Dendritic cell treated with granulocyte-macrophage colony-stimulating factor and Interleukin-4, amounts not matched to agents 40 ng/mL and 50 ng/mL, for 4 days (primary cell): ENCODE measurements around the gene CTDSP2.

Source experiments
- H3K27ac Mint-ChIP-seq: one replicate; pipeline ENCODE4 v1.8.0; 2022; ENCODE audit warnings: mild to moderate bottlenecking, mixed read lengths
- H3K27me3 Mint-ChIP-seq: one replicate; pipeline ENCODE4 v1.8.0; 2022; ENCODE audit warnings: mild to moderate bottlenecking, mixed read lengths
- H3K36me3 Mint-ChIP-seq: one replicate; pipeline ENCODE4 v1.8.0; 2022; ENCODE audit warnings: low read depth, mixed read lengths
- H3K4me1 Mint-ChIP-seq: one replicate; pipeline ENCODE4 v1.8.0; 2022; ENCODE audit warnings: low read depth, mixed read lengths
- H3K4me3 Mint-ChIP-seq: one replicate; pipeline ENCODE4 v1.8.0; 2022; ENCODE audit warnings: mild to moderate bottlenecking, moderate library complexity, mixed read lengths
- H3K9me3 Mint-ChIP-seq: one replicate; pipeline ENCODE4 v1.8.0; 2022; ENCODE audit warnings: mixed read lengths
- intact Hi-C: fragments of 100-400 bp; cut with micrococcal nuclease; formaldehyde crosslinking; loops from one replicate; pipeline ENCODE4 v1.15.0; 2022

The CTDSP2 gene

DNA sequence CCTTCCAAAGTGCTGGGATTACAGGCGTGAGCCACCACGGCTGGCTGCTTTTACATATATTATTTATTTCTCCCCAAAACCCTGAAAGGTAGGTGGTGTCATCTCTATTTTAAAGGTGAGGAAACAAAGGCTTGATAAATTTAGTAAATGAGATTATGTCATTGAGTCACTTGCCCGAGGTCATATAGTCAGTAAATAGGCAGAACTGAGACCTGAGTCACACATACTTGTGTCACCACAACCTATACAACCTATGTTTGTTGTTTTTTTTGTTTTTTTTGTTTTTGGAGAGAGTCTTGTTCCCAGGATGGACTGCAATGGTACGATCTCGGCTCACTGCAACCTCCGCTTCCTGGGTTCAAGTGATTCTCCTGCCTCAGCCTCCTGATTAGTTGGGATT lies 51.2 kb downstream of the CTDSP2 start:
- intact Hi-C loops = no loop called here
- H3K27me3 Mint-ChIP-seq = no peaks in the 10 kb centered on the region
- no peak overlapping the region for H3K4me3 Mint-ChIP-seq
- peaks cover 31% of the 10 kb centered on the region for H3K4me1 Mint-ChIP-seq
- H3K27ac Mint-ChIP-seq = peak overlapping the region; percentile 43
- H3K9me3 Mint-ChIP-seq = no peaks in the 10 kb centered on the region
- H3K36me3 Mint-ChIP-seq = peaks cover 70% of the 10 kb centered on the region

DNA sequence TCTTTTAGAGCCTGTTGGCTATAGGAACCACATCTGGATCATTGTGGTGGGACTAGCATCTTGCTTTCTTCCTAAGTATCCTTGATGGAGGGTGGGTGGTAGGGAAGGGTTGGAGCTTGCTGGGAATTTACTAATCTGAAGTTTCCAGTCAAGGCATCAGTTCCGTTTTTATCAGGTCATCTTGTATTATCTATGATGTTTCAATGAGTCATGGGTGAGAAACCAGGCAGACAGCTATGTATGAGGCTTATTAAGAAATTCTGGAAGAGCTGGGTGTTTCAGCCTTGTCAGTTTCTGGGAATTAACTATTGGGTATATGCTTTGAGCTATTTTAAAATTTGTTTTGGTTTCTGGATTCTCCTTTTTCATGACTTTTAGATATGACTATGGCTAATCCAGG lies 52.6 kb downstream of the CTDSP2 start:
- Mint-ChIP-seq H3K27ac (no peak overlapping the region), H3K36me3 (peaks cover 77% of the 10 kb centered on the region), H3K9me3 (no peaks in the 10 kb centered on the region), H3K4me3 (no peak overlapping the region), H3K27me3 (no peaks in the 10 kb centered on the region), H3K4me1 (peaks cover 27% of the 10 kb centered on the region)
- intact Hi-C loops = no loop called here

DNA sequence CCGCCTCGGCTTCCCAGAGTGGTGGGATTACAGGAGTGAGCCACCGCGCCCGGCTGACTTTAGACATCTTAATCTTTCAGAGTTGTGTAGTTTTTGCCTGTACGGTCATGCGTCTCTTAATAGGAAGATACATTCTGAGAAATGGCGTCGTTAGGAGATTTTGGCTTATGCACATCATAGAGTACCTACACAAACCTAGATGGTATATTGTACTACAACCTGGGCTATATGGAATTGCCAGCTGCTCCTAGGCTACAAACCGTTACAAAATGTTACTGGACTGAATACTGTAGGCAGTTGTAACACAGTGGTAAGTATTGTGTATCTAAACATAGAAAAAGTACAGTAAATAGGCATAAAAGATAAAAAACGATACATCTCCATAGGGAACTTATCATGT lies 62.7 kb downstream of the CTDSP2 start:
- Mint-ChIP-seq H3K27me3 (no peaks in the 10 kb centered on the region), H3K4me3 (no peak overlapping the region), H3K9me3 (no peaks in the 10 kb centered on the region), H3K36me3 (peaks cover 65% of the 10 kb centered on the region), H3K4me1 (peaks cover 52% of the 10 kb centered on the region), H3K27ac (no peak overlapping the region)
- intact Hi-C loops = no loop called here

DNA sequence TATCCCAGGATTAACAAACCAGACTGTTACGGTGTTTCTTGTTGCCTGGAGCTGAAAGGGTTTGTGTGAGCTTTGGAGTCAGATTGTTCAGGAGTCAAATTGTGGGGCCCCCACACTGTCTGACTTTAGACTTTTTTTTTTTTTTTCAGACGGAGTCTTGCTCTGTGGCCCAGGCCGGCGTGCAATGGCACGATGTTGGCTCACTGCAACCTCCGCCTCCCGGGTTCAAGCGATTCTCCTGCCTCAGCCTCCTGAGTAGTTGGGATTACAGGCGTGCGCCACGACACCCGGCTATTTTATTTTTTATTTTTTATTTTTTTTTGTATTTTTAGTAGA lies 63.1 kb downstream of the CTDSP2 start:
- H3K27me3 Mint-ChIP-seq = no peaks in the 10 kb centered on the region

DNA sequence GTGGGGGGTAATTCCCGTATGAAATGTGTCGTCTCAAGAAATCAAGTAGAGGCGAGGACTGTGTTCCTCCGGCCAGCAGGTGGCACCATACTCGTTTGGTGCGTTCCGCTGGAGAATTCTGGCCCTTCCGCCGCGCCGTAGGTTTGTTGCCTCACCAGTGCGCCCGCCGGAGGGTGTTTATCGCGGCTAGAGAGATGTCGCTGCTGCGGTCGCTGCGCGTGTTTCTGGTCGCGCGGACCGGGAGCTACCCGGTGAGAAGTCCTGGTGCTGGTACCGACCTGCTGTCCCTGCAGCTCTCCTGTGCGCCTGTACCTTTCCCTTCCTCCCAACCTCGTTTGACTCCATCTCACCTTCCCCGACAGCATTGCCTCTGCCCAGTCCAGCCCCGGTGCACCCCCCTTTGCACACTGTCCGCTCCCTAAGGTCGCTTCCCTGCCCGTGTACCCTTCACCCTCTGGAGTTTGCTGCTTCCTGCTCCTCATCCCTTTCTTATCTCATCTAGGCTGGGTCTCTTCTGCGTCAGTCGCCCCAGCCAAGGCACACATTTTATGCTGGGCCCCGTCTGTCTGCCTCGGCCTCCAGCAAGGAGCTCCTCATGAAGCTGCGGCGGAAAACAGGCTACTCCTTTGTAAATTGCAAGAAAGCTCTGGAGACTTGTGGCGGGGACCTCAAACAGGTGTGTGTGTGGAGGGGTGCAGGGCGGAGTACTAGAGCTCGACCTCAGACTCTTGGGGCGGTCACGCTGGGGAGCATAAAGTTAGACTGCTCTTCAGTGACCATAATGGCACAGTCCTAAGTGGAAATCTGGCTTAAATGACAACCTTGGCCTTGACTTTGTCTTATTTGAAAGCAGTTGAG lies 63.7 kb downstream of the CTDSP2 start, which contains the start of gene TSFM:
Gene TSFM (plus strand): TSS at position 180 of the 858 bp plus-strand sequence. CDS start 15 bp downstream, at position 195.
- Mint-ChIP-seq H3K4me3 (peak within 1 kb of the TSS; percentile 96), H3K4me1 (peaks cover 61% of the 10 kb centered on the region), H3K36me3 (peaks cover 64% of the 10 kb centered on the region), H3K27ac (peak within 1 kb of the TSS; percentile 93), H3K27me3 (no peaks in the 10 kb centered on the region), H3K9me3 (no peaks in the 10 kb centered on the region)
- intact Hi-C loops = no loop called here

More for the DNA sequence above, 63.1 kb downstream of the CTDSP2 start:
- Mint-ChIP-seq H3K27ac (peak overlapping the region; percentile 93), H3K9me3 (no peaks in the 10 kb centered on the region), H3K4me1 (peaks cover 56% of the 10 kb centered on the region), H3K36me3 (peaks cover 65% of the 10 kb centered on the region), H3K4me3 (peak overlapping the region; percentile 96)
- intact Hi-C loops = no loop called here

DNA sequence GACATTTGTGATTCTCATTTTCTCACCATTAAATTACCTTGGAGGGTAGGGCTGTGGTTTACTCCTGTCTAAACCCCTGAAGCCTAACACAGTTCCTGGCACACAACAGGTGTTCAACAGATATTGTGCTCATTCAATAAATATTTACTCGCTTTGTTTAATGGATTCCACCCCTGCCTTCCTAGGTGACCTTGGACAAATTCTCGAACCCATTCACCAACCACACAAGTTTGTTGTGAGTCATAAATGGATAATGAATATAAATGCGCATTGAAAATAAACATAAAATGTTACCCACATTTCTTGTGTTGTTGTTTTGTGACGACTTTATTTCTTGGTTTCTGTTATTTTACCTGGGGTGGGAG lies 64.3 kb downstream of the CTDSP2 start:
- intact Hi-C loops = no loop called here
- Mint-ChIP-seq H3K4me1 (peaks cover 67% of the 10 kb centered on the region), H3K4me3 (peak overlapping the region; percentile 96), H3K27me3 (no peaks in the 10 kb centered on the region), H3K27ac (peak overlapping the region; percentile 93), H3K9me3 (no peaks in the 10 kb centered on the region), H3K36me3 (peaks cover 64% of the 10 kb centered on the region)

DNA sequence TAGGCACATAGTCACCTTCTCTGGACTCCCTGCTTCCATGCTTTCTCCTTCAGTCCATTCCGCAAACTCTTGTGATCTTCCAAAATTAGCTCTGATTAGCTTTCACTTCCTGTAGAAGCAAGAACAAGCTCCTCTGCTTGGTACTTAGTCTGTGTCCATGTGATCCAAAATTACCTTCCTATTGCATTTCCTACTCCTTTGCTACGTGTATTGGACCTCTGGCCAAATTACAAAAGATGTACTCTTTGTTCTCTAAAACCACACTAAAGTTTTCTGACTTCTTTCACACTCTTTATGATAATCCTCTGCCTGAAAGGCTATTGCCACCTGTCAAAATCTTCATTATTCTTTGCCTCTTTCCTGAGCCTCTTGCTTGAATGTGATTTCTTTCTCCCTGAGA lies 64.7 kb downstream of the CTDSP2 start:
- Mint-ChIP-seq H3K4me3 (peak overlapping the region; percentile 0), H3K4me1 (peaks cover 71% of the 10 kb centered on the region), H3K27me3 (no peaks in the 10 kb centered on the region), H3K36me3 (peaks cover 64% of the 10 kb centered on the region), H3K27ac (peak overlapping the region; percentile 93), H3K9me3 (no peaks in the 10 kb centered on the region)
- intact Hi-C loops = no loop called here

DNA sequence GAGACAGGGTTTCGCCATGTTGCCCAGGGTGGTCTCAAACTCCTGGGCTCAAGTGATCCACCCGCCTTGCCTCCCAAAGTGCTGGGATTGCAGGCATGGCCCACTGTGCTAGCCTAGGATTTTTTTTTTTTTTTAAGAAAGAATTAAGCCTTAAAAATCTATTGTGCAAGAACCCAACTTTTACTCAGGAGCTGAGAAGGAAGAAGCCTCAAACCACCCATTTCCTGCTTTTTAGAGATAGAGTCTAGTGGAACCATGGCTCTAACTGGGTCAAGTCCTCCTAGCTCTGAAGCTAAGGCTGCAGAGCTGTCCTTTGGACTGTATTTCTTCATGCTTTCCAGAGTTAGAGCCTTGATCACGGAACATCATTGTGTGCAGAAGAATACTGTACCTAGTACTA lies 65.3 kb downstream of the CTDSP2 start:
- H3K9me3 Mint-ChIP-seq = no peaks in the 10 kb centered on the region
- peak overlapping the region; percentile 22 for H3K4me3 Mint-ChIP-seq
- intact Hi-C loops = no loop called here

DNA sequence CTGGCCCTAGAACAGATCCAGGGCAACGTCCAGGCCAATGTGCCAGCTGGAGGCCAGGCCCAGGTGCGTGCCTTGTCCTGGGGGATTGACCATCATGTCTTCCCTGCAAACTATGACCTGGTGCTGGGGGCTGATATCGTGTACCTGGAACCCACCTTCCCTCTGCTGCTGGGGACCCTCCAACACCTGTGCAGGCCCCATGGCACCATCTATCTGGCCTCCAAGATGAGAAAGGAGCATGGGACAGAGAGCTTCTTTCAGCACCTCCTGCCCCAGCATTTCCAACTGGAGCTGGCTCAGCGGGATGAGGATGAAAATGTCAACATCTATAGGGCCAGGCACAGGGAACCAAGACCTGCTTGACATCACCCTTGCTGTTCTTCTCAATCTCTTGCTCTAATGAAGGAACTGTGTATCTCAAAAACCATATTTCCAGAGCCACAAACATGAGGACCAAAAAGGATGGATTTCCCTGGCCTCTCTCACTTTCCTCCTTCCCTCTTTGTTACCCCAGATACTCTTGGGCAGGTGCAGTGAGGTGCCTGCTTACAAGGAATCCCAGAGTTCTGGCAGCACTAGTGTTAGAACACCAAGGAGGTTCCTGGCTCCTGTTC lies 66.1 kb downstream of the CTDSP2 start:
- no peaks in the 10 kb centered on the region for H3K9me3 Mint-ChIP-seq
- peak overlapping the region; percentile 93 for H3K27ac Mint-ChIP-seq
- H3K27me3 Mint-ChIP-seq = no peaks in the 10 kb centered on the region
- intact Hi-C loops = no loop called here
- H3K4me3 Mint-ChIP-seq = no peak overlapping the region
- H3K4me1 Mint-ChIP-seq = peaks cover 80% of the 10 kb centered on the region
- peaks cover 65% of the 10 kb centered on the region for H3K36me3 Mint-ChIP-seq

More for the DNA sequence above, 65.3 kb downstream of the CTDSP2 start:
- Mint-ChIP-seq H3K27me3 (no peaks in the 10 kb centered on the region), H3K4me1 (peaks cover 72% of the 10 kb centered on the region), H3K36me3 (peaks cover 64% of the 10 kb centered on the region), H3K27ac (peak overlapping the region; percentile 93)

DNA sequence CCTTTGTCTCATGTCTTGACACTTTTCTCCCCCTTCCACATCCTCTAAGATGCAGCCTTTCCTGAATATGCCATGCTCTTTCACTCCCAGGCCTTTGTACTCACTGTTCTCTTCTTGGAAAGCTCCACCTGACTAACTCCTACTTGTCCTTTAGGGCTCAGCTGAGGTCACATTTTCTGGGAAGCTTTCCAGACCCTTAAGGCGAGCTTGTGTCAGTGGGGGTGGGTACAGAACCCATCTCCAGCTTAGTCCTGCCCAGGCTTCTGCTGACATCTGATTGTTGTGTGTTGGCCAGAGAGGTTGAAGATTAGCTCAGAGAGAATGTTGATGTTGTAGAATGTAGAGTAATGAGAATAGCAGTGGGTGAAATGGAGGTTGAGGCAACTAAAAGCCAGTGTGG lies 66.8 kb downstream of the CTDSP2 start:
- Mint-ChIP-seq H3K36me3 (peaks cover 65% of the 10 kb centered on the region), H3K4me1 (peaks cover 85% of the 10 kb centered on the region), H3K9me3 (no peaks in the 10 kb centered on the region), H3K27me3 (no peaks in the 10 kb centered on the region), H3K4me3 (no peak overlapping the region), H3K27ac (peak overlapping the region; percentile 93)
- intact Hi-C loops = no loop called here

DNA sequence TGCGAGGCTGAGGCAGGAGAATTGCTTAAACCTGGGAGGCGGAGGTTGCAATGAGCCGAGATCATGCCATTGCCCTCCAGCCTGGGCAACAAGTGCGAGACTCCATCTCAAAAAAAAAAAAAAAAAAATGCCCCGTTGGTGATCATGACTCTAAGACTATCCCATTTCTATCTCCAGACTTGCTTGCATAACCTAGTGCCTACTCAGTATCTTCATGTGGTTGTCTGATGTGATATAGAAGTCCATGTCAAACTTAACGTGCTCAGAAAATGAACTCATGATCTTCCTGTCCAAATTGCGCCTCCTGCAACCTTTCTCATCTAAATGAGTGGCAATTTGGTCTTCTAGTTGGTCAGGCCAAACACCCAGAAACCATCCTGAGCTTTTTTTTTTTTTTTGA lies 68.6 kb downstream of the CTDSP2 start:
- H3K4me1 Mint-ChIP-seq = peaks cover 84% of the 10 kb centered on the region
- H3K27ac Mint-ChIP-seq = no peak overlapping the region
- H3K9me3 Mint-ChIP-seq = no peaks in the 10 kb centered on the region
- peaks cover 56% of the 10 kb centered on the region for H3K36me3 Mint-ChIP-seq
- H3K27me3 Mint-ChIP-seq = no peaks in the 10 kb centered on the region
- no peak overlapping the region for H3K4me3 Mint-ChIP-seq
- intact Hi-C loops = no loop called here

DNA sequence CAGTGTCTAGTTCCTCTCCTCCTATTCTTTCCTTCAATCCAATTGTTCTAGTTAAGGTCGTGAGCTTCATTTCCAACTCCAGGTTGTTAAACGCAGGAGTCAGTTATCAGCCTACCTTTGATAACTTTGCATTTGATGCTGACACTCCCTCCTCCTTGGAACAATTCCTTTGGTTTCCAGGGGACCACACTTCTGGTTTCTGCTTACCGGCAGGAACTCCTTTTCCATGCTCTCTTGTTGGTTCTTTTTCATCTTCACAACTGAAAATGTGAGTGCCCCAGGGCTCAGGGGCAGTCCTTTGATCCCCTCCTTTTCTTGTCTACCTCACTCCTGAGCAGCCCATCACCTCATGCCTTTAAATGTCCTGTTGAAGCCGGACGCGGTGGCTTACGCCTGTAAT lies 69.2 kb downstream of the CTDSP2 start:
- Mint-ChIP-seq H3K36me3 (peaks cover 57% of the 10 kb centered on the region), H3K4me3 (no peak overlapping the region), H3K27ac (no peak overlapping the region), H3K4me1 (peaks cover 82% of the 10 kb centered on the region), H3K27me3 (no peaks in the 10 kb centered on the region), H3K9me3 (no peaks in the 10 kb centered on the region)
- intact Hi-C loops = no loop called here

DNA sequence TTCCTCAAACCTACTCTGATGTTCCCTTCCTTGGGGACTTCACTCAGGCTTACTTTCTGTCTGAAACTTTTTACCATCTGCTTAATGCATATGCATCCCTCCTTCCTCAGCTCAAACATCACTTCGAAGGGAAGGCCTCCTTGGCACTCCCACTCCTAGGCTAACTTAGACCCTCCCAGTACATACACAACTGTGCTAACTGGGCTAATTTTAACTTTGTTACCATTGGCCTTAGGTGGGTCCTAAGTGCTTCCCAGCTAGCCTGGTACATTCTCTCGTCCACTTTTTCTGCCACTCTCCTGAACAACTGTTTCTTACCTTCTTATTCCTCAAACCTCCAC lies 70.3 kb downstream of the CTDSP2 start:
- H3K36me3 Mint-ChIP-seq = peaks cover 64% of the 10 kb centered on the region
- H3K27ac Mint-ChIP-seq = peak overlapping the region; percentile 58

DNA sequence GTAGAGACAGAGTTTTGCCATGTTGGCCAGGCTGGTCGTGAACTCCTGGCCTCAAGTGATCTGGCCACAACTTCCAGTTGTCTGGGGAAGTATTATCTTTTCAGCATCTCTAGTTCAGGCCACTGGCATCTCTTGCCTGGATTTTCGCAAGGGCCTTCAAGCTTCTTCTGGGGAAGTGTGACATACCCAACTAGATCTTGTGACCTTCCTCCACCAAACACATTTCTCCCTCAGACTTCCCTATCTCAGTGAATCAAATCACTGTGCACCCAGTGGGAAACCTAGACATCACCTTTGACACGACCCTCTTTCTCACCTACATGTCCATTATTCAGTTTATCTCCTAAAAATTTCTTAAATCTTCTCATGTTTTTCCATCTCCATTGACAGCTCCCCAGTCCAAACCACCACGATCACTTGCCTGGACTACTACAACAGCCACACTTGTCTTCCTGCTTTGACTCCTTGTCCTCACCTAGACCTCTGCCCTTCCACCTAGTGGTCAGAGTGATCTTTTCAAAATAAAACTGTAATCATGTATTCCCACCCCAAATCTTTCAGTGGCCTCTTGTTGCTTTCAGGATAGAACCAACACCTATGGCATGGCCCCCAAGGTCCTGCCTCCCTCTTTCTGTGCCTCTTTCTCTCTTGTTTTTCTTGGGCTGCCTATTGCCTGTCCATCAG lies 70.8 kb downstream of the CTDSP2 start:
- Mint-ChIP-seq H3K27ac (peak overlapping the region; percentile 58), H3K36me3 (peaks cover 66% of the 10 kb centered on the region), H3K27me3 (no peaks in the 10 kb centered on the region), H3K9me3 (no peaks in the 10 kb centered on the region), H3K4me1 (peaks cover 81% of the 10 kb centered on the region), H3K4me3 (peak overlapping the region; percentile 1)
- intact Hi-C loops = no loop called here

More for the DNA sequence above, 70.3 kb downstream of the CTDSP2 start:
- Mint-ChIP-seq H3K9me3 (no peaks in the 10 kb centered on the region), H3K27me3 (no peaks in the 10 kb centered on the region), H3K4me3 (peak overlapping the region; percentile 1), H3K4me1 (peaks cover 79% of the 10 kb centered on the region)
- intact Hi-C loops = no loop called here
